VCaP (cell line): ENCODE data around the gene CFAP43.

Experiments
- H3K27ac ChIP-seq: fragments of 450-650 bp; 2 replicates; pipeline ENCODE4 v1.5.1; 2017
- TF ChIP-seq, protein P1 (sequence below): fragments of 450-650 bp; conservative IDR thresholded peaks from 2 replicates; pipeline ENCODE4 v1.5.1; 2017; ENCODE audit warnings: mild to moderate bottlenecking, moderate library complexity

Gene CFAP43

GRCh38 chr10:104092749-104093148, 139.4 kb downstream of the CFAP43 start:
- TF ChIP-seq, protein P1, sequence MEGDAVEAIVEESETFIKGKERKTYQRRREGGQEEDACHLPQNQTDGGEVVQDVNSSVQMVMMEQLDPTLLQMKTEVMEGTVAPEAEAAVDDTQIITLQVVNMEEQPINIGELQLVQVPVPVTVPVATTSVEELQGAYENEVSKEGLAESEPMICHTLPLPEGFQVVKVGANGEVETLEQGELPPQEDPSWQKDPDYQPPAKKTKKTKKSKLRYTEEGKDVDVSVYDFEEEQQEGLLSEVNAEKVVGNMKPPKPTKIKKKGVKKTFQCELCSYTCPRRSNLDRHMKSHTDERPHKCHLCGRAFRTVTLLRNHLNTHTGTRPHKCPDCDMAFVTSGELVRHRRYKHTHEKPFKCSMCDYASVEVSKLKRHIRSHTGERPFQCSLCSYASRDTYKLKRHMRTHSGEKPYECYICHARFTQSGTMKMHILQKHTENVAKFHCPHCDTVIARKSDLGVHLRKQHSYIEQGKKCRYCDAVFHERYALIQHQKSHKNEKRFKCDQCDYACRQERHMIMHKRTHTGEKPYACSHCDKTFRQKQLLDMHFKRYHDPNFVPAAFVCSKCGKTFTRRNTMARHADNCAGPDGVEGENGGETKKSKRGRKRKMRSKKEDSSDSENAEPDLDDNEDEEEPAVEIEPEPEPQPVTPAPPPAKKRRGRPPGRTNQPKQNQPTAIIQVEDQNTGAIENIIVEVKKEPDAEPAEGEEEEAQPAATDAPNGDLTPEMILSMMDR: no peak

DNA sequence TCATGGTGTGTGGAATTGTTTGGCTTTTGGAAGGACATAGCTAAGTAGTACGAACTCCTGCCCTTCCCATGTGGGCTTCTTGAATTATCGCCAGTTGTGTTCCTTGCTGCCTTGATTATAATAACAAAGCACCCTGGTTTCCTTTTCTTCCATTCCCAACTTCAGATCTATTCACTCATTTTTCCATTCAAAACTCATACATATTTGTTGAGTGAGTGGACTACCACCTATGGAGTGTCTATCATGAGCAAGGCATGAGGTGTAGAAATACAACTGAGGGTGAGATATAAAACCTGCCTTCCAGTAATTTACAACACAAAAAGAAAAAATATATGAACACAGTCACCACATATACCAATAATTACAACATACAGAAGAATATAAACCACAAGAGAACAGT, 141.6 kb downstream of the CFAP43 start:
- TF ChIP-seq, protein P1: no peak

More at GRCh38 chr10:104092749-104093148, 139.4 kb downstream of the CFAP43 start:
- no peak overlapping the region for H3K27ac ChIP-seq

DNA sequence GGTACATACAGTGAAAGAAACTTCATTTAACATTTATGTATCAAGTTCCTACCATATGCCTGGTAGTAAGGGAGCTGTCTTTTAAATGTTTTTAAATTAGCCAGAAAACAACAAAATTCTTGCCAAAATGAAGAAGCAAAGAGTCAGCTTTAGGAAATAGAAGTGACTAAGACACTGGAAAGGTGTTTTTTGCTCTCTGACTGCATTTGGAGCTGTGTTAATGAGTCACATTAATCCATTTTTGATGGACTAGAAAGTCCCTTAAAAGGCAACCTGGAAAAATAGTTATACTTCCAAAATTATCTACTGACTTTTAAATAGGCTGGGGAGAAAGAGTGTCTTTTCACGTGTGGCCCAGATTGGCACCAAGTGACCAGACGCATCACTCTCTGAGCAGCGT, 142.5 kb downstream of the CFAP43 start:
- TF ChIP-seq, protein P1: no peak
- no peak overlapping the region for H3K27ac ChIP-seq

More for the DNA sequence above, 141.6 kb downstream of the CFAP43 start:
- H3K27ac ChIP-seq: no peak overlapping the region

DNA sequence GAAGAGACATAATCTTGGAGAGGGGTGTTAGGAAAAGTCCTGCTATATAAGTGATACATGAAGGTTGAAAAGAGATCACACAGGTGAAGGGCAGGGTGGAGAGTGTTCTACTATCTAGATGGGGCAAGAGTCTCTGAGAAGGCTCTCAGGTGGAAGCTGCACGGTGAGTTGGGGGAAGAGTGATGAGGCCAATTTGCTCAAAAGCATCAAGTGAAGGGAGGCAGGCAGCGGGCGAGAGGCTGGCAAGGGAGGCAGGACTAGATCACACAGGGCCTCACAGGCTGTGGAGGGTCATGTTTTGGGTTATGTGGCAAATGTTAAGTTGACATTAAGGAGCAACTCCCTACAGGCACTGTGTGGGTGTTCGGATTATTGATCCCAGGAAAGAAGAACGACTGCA, 143.9 kb downstream of the CFAP43 start:
- H3K27ac ChIP-seq: no peak overlapping the region
- TF ChIP-seq, protein P1: no peak

DNA sequence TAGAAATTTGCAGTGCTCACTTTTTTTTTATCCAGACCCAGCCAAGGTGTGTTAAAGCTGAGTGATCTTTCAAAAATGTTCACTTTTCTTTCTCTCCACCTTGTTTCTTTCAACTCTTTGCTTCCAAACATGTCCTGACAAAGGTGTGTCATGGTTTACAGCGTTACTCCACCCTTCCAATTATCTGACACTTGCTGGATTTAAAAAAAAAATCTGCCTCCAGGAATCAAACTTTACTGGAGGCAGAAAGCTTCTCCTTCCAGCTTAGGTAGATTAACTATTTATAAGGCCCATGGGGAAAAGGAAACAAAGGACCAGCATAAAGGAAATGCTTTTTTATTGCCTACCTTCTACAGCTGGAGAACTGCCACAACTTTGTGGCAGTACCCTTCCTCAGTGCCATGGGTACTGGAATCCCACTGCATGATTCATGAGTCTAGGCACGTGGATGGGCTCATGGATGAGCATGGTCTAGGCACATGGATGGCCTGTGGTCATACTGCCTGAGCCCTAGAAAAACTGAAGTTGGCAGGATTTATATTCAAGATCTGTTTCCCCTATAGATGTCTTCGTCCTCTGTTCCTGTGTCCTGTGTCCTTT, 146.3 kb downstream of the CFAP43 start, which contains the start of gene COL17A1:
TSS of gene COL17A1 (minus strand) at position 80 of the 600 bp plus-strand sequence. CDS start 5,207 bp downstream, outside the sequence.
- H3K27ac ChIP-seq: peak within 1 kb of the TSS; percentile 30
- TF ChIP-seq, protein P1: no peak

DNA sequence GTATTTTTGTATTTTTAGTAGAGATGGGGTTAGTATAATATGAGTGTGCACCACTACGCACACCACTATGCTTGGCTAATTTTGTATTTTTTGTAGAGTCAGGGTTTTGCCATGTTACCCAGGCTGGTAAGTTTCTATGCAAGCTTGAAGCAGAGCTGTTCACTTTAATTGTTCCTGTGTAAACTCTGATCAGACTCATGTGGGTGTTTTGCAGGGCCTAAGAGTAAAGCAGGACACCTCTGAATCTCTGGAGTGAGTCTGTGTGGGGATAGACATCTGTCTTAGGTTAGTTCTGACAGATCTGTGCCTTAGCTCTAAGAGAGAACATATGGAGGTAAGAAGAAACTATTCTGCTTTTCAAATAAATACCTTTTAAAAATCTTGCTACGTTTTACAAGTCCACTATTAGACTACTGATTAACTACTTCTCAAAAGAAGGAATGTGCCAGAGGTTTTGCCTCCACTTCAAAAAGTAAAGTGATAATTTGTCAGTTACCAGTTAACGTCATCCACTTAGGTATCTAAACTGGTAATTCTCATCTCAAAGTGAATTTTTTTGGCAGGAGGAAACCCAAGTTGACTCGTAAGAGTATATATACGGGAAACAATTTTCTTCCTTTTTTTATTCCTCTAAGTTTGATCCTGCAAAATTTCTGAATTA, 147.6 kb downstream of the CFAP43 start:
- peak overlapping the region; percentile 30 for H3K27ac ChIP-seq
- TF ChIP-seq, protein P1: no peak

- no peak overlapping the region for H3K27ac ChIP-seq
- TF ChIP-seq, protein P1: no peak
Observed at GRCh38 chr10:104081998-104082397, 150.2 kb downstream of the CFAP43 start.
